ENCODE measurements around the gene PRSS8. TPM values are rescaled to one million over a fixed set of nuclear protein-coding genes. Genes with fewer than 3 reads are reported as not detected.
A peak's percentile ranks its signal among the peaks of the same experiment; 100 is the strongest.

PRSS8 gene
- total RNA-seq, 1 donor from 2014 or later = not detected

DNA sequence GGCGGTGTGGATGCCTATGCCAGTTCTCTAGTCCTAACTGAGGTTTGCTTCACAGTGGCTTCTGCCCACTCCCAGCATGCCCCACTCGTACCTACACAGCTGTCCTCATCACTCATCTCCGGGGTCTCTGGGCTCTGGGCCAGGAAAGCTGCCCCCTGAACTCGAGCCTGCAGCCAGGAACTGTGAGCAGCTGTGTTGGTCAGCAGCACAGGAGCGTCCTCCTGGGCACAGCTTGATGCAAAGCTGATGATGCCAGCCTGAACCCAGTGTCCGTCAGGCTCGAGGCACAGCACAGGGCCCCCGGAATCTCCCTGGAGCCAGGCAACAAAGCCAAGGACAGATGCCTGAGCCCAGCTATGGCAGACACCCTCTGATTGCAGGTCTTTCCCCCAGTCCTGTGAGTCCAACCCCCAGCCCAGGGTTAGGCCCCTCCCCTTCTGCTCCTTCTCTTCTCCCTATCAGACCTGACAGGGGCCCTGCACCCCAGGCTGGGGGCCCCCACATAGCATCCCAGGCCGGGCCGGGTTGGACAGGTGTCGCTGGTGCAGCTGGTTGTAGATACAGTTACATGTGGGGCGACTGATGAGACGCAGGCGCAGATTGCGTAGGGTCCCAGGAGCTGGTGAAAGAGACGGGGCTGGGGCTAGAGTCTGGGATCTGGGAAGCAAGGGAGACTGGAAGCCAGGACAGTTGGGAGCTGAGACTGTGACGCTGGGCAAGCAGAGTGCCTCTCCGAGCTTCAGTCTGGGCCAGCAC, 49.5 kb downstream of the PRSS8 start:
- no peak for DNase-seq (ENCODE audit: low spot score)
- TF ChIP-seq CTCF (IDR thresholded peaks at IDR 0.05) = no peak
- peaks cover 8% of the 10 kb centered on the region for H3K4me1 Mint-ChIP-seq (ENCODE audit: low read depth)
- H3K36me3 Mint-ChIP-seq (ENCODE audit: low read depth) = peaks cover 6% of the 10 kb centered on the region
- no peak overlapping the region for H3K4me3 Mint-ChIP-seq (ENCODE audit: unreplicated experiment)
- H3K27ac Mint-ChIP-seq (ENCODE audit: unreplicated experiment) = no peak overlapping the region
- no peaks in the 10 kb centered on the region for H3K27me3 Mint-ChIP-seq (ENCODE audit: low read depth)
- no peaks in the 10 kb centered on the region for H3K9me3 Mint-ChIP-seq (ENCODE audit: low read depth)

DNA sequence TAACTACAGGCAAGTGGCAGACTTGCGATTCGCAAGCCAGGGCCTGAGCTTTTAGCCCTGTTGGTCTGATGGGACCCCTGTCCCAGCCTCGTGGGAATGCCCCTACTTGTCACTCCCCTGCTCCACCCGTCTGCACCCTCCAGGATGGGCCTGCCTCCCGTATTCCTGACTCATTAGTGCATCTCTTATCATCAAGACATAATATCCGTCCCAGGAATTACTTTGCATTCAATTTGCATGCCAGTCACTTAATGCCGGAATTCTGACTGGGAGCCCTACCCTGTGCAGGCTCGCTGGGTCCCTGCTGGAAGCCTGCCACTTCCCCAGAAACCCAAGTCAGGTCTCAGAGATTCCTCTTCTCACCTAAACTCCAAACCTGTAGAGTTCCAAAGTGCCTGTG, 50.1 kb downstream of the PRSS8 start:
- H3K9me3 Mint-ChIP-seq (ENCODE audit: low read depth) = no peaks in the 10 kb centered on the region
- peaks cover 7% of the 10 kb centered on the region for H3K4me1 Mint-ChIP-seq (ENCODE audit: low read depth)
- no peak overlapping the region for H3K4me3 Mint-ChIP-seq (ENCODE audit: unreplicated experiment)
- peaks cover 4% of the 10 kb centered on the region for H3K36me3 Mint-ChIP-seq (ENCODE audit: low read depth)
- no peak for TF ChIP-seq CTCF (IDR thresholded peaks at IDR 0.05)
- H3K27ac Mint-ChIP-seq (ENCODE audit: unreplicated experiment) = peak overlapping the region; percentile 10
- no peak for DNase-seq (ENCODE audit: low spot score)
- H3K27me3 Mint-ChIP-seq (ENCODE audit: low read depth) = no peaks in the 10 kb centered on the region

- no peak for TF ChIP-seq CTCF (IDR thresholded peaks at IDR 0.05)
- DNase-seq (ENCODE audit: low spot score) = no peak
- Mint-ChIP-seq H3K36me3 (ENCODE audit: low read depth) (peaks cover 4% of the 10 kb centered on the region), H3K4me3 (ENCODE audit: unreplicated experiment) (no peak overlapping the region), H3K27ac (ENCODE audit: unreplicated experiment) (no peak overlapping the region), H3K4me1 (ENCODE audit: low read depth) (peaks cover 7% of the 10 kb centered on the region), H3K27me3 (ENCODE audit: low read depth) (no peaks in the 10 kb centered on the region), H3K9me3 (ENCODE audit: low read depth) (no peaks in the 10 kb centered on the region)
Observed at GRCh38 chr16:31084584-31085302, 50.8 kb downstream of the PRSS8 start.

- DNase-seq (ENCODE audit: low spot score) = no peak
- H3K36me3 Mint-ChIP-seq (ENCODE audit: low read depth) = peaks cover 7% of the 10 kb centered on the region
- no peak overlapping the region for H3K27ac Mint-ChIP-seq (ENCODE audit: unreplicated experiment)
- no peaks in the 10 kb centered on the region for H3K27me3 Mint-ChIP-seq (ENCODE audit: low read depth)
- no peak for TF ChIP-seq CTCF (IDR thresholded peaks at IDR 0.05)
- H3K4me3 Mint-ChIP-seq (ENCODE audit: unreplicated experiment) = no peak overlapping the region
- H3K9me3 Mint-ChIP-seq (ENCODE audit: low read depth) = no peaks in the 10 kb centered on the region
- peaks cover 7% of the 10 kb centered on the region for H3K4me1 Mint-ChIP-seq (ENCODE audit: low read depth)
Observed at GRCh38 chr16:31083981-31084380, 51.5 kb downstream of the PRSS8 start.

- Mint-ChIP-seq H3K27ac (ENCODE audit: unreplicated experiment) (no peak overlapping the region), H3K9me3 (ENCODE audit: low read depth) (no peaks in the 10 kb centered on the region), H3K4me1 (ENCODE audit: low read depth) (peaks cover 7% of the 10 kb centered on the region), H3K36me3 (ENCODE audit: low read depth) (peaks cover 10% of the 10 kb centered on the region), H3K27me3 (ENCODE audit: low read depth) (no peaks in the 10 kb centered on the region), H3K4me3 (ENCODE audit: unreplicated experiment) (no peak overlapping the region)
- TF ChIP-seq CTCF (IDR thresholded peaks at IDR 0.05) = no peak
- DNase-seq (ENCODE audit: low spot score) = no peak
Observed at GRCh38 chr16:31083556-31083955, 52.0 kb downstream of the PRSS8 start.
